Measurements from ENCODE around the gene AACS.

DNA sequence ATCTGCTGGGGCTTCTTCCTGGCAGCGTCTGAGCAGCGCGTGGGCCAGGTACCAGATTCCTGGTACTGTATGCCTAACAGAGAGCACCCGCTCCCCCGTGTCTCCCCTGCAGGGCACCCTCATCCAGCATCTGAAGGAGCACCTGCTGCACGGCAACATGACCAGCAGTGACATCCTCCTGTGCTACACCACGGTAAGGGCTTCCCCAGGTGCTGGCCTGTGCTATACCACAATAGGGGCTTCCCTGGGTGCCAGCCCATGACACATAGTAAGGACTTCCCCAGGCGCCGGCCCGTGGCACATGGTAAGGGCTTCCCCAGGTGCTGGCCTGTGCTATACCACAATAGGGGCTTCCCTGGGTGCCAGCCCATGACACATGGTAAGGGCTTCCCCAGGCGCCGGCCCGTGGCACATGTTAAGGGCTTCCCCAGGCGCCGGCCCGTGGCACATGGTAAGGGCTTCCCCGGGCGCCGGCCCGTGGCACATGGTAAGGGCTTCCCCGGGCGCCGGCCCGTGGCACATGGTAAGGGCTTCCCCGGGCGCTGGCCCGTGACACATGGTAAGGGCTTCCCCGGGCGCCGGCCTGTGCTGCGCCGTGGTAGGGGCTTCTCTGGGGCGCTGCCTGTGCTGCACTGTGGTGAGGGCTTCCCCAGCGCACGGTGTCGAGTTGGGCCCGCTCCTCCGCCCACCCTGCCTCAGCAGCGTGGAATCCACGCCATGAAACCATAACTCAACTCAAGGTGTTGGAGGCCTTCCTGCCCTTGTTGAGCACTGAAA lies 49.3 kb downstream of the AACS start:
- TF ChIP-seq, protein P1, sequence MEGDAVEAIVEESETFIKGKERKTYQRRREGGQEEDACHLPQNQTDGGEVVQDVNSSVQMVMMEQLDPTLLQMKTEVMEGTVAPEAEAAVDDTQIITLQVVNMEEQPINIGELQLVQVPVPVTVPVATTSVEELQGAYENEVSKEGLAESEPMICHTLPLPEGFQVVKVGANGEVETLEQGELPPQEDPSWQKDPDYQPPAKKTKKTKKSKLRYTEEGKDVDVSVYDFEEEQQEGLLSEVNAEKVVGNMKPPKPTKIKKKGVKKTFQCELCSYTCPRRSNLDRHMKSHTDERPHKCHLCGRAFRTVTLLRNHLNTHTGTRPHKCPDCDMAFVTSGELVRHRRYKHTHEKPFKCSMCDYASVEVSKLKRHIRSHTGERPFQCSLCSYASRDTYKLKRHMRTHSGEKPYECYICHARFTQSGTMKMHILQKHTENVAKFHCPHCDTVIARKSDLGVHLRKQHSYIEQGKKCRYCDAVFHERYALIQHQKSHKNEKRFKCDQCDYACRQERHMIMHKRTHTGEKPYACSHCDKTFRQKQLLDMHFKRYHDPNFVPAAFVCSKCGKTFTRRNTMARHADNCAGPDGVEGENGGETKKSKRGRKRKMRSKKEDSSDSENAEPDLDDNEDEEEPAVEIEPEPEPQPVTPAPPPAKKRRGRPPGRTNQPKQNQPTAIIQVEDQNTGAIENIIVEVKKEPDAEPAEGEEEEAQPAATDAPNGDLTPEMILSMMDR (IDR thresholded peaks at IDR 0.05; ENCODE audit: low read depth, low read length, missing input control) = no peak
- TF ChIP-seq GABPA (IDR thresholded peaks at IDR 0.05 in 1 of 2, conservative IDR thresholded peaks at IDR 0.05 in 1 of 2) = no peak
- TF ChIP-seq NR2F2 (IDR thresholded peaks at IDR 0.05) = no peak
- TF ChIP-seq YY1 (IDR thresholded peaks at IDR 0.05) = no peak
- TF ChIP-seq, protein P2, sequence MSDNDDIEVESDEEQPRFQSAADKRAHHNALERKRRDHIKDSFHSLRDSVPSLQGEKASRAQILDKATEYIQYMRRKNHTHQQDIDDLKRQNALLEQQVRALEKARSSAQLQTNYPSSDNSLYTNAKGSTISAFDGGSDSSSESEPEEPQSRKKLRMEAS (IDR thresholded peaks at IDR 0.05) = no peak
- no peak for TF ChIP-seq SP1 (IDR thresholded peaks at IDR 0.05)
- no peak for TF ChIP-seq EGR1 (IDR thresholded peaks at IDR 0.05; ENCODE audit: low read depth in 2 of 2)
